22Rv1 (cell line): ENCODE data around the gene GATAD2B.
A peak's percentile ranks its signal among the peaks of the same experiment; 100 is the strongest.

Source experiments
- ZFX ChIP-seq: fragments of 450-650 bp; IDR thresholded peaks from 2 replicates; pipeline ENCODE4 v1.6.1; 2017; ENCODE audit warnings: antibody characterized with exemption, borderline replicate concordance
- TF ChIP-seq, protein P1 (sequence below): fragments of 450-650 bp; IDR thresholded peaks from 2 replicates; pipeline ENCODE4 v1.5.1; 2017; ENCODE audit warnings: mild to moderate bottlenecking

DNA sequence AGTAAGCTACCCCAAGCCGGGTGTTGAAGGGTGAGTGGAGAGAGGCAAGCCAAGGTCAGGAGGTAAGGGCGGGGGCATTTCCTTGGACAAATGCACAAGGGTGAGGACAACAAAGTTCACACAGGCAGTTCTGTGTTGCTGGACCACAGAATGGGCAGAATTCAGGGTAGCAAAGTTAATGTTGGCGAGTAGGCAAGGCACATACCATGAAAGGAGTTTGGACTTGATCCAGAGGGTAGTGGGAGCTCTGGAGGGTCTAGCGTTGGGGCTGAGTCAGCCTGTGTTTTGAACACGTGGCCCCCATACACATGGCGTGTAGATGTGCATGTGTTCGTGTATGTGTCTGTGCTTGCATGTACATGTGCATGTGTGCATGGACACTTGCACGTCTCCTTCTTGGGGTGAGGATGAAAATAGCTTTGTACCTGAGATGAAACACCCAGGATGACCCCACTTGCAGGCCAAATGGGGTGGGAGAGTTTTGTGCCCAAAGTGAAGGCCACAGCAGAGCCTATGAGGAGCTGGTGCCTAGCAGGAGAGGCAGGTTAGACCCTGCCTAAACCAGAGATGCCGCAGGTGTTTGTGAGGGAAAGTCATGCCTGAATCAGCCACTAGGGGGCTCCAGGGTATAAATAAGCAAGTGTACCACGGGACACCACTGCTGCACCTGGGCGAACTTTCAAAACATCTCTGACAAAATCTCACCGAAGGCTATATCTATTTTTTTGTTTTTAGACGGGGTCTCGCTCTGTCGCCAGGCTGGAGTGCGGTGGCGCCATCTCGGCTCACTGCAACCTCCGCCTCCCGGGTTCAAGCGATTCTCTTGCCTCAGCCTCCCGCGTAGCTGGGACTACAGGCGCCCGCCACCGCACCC is 125.7 kb downstream of the GATAD2B start:
- TF ChIP-seq, protein P1, sequence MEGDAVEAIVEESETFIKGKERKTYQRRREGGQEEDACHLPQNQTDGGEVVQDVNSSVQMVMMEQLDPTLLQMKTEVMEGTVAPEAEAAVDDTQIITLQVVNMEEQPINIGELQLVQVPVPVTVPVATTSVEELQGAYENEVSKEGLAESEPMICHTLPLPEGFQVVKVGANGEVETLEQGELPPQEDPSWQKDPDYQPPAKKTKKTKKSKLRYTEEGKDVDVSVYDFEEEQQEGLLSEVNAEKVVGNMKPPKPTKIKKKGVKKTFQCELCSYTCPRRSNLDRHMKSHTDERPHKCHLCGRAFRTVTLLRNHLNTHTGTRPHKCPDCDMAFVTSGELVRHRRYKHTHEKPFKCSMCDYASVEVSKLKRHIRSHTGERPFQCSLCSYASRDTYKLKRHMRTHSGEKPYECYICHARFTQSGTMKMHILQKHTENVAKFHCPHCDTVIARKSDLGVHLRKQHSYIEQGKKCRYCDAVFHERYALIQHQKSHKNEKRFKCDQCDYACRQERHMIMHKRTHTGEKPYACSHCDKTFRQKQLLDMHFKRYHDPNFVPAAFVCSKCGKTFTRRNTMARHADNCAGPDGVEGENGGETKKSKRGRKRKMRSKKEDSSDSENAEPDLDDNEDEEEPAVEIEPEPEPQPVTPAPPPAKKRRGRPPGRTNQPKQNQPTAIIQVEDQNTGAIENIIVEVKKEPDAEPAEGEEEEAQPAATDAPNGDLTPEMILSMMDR: peak; percentile 98
- no peak for TF ChIP-seq ZFX
